HepG2 (cell line): Measurements from ENCODE around the gene KCNQ2. TPM values are rescaled to one million over a fixed set of nuclear protein-coding genes. Genes with fewer than 3 reads are reported as not detected.
A peak's percentile ranks its signal among the peaks of the same experiment; 100 is the strongest.

Experiments
- ATAC-seq: fragments of 200-7000 bp; cut with Tn5 transposase; 3 replicates; pipeline ENCODE4 v1.9.1; 2020; ENCODE audit warnings: mild to moderate bottlenecking, moderate library complexity
- BruUV-seq: library from RNA; stranded (reverse); fragments of 400-500 nt; replicated peaks from 2 replicates; lab custom pipeline; 2021; lab: Mats Ljungman, UMichigan
- CTCF ChIA-PET: fragments of 300-600 bp; formaldehyde crosslinking; extraction: SDS; loops from one replicate; lab custom pipeline; 2021; ENCODE audit warnings: low total read pairs, inconsistent platforms, low intra/inter-chr PET ratio; lab: Yijun Ruan, JAX
- POLR2A ChIA-PET: fragments of 350-600 bp; sonication (Branson Sonifier 250); formaldehyde crosslinking; loops from one replicate; lab custom pipeline; 2020; ENCODE audit warnings: antibody characterized with exemption, inconsistent platforms; lab: Yijun Ruan, JAX
- DNase-seq: peaks from one replicate; pipeline ENCODE4 v3.0.0-alpha.2; 2015; ENCODE audit warnings: low spot score
- FAIRE-seq: peaks from 3 replicates; lab custom pipeline; 2011; peaks lifted over from hg19 to GRCh38; lab: Jason Lieb, UNC
- H2AFZ ChIP-seq: one replicate; pipeline ENCODE4 v1.6.1; 2011; ENCODE audit warnings: low read length, inconsistent platforms
- H3K27ac ChIP-seq: fragments of 300-600 bp; 3 replicates; pipeline ENCODE4 v1.8.0; 2011; ENCODE audit warnings: mixed run types, mild to moderate bottlenecking, mixed read lengths, low read length, inconsistent platforms; ENCODE audit not compliant: insufficient read depth; ENCODE audit errors: extremely low read length
- H3K27me3 ChIP-seq, 2 experiments: fragments of 200-600 bp in 1 of 2; 2 replicates in 1 of 2; 3 replicates in 1 of 2; pipeline versions ENCODE4 v1.6.0 to v1.8.0; 2011; ENCODE audit warnings: low read length in 2 of 2, mild to moderate bottlenecking in 2 of 2, moderate library complexity in 2 of 2, inconsistent platforms in 1 of 2; ENCODE audit not compliant: insufficient read depth in 2 of 2, control insufficient read depth in 1 of 2
- H3K36me3 ChIP-seq, 2 experiments: fragments of 200-600 bp in 1 of 2; replicated peaks in 1 of 2; 2 replicates in 1 of 2; 3 replicates in 1 of 2; pipeline versions ENCODE4 v1.5.1 to v1.8.0; 2011; ENCODE audit warnings: low read length in 2 of 2, inconsistent platforms in 1 of 2; ENCODE audit not compliant: insufficient read depth in 2 of 2, control insufficient read depth in 1 of 2
- H3K4me1 ChIP-seq: 2 replicates; pipeline ENCODE4 v1.5.1; 2012; ENCODE audit warnings: low read length, inconsistent platforms; ENCODE audit not compliant: insufficient read depth
- H3K4me2 ChIP-seq: 2 replicates; pipeline ENCODE4 v1.6.0; 2011; ENCODE audit warnings: low read depth, low read length, inconsistent platforms
- H3K4me3 ChIP-seq, 3 experiments: fragments of 200-600 bp in 1 of 3; sonication (generic), shearing (Covaris generic) in 1 of 3; replicated peaks in 1 of 3; 2 replicates each; pipeline ENCODE4 v1.5.1; 2011 to 2016; ENCODE audit warnings: low read length in 3 of 3, inconsistent platforms in 2 of 3, low read depth in 2 of 3, mild to moderate bottlenecking in 2 of 3, control low read depth in 1 of 3, mixed read lengths in 1 of 3; ENCODE audit not compliant: insufficient read depth in 1 of 3
- H3K79me2 ChIP-seq: one replicate; pipeline ENCODE4 v1.6.1; 2011; ENCODE audit warnings: low read length, inconsistent platforms; ENCODE audit not compliant: insufficient read depth
- H3K9ac ChIP-seq: 2 replicates; pipeline ENCODE4 v1.6.0; 2011; ENCODE audit warnings: mild to moderate bottlenecking, low read depth, low read length, inconsistent platforms; ENCODE audit not compliant: insufficient read depth
- H3K9me3 ChIP-seq: 2 replicates; pipeline ENCODE4 v1.5.1; 2012; ENCODE audit warnings: mild to moderate bottlenecking, low read length
- H4K20me1 ChIP-seq: 2 replicates; pipeline ENCODE4 v1.6.0; 2011; ENCODE audit warnings: inconsistent platforms, mild to moderate bottlenecking, low read length, moderate library complexity; ENCODE audit not compliant: insufficient read depth
- ARNTL ChIP-seq: sonication (generic); formaldehyde crosslinking; IDR thresholded peaks from 2 replicates; pipeline ENCODE4 v1.4.0; 2020; ENCODE audit warnings: mild to moderate bottlenecking, missing genetic modification reagents
- BHLHE40 ChIP-seq: IDR thresholded peaks from 2 replicates; pipeline ENCODE4 v1.6.1; 2011; ENCODE audit warnings: low read length, improper control_type of control experiment
- CAMTA2 ChIP-seq: sonication (generic); formaldehyde crosslinking; IDR thresholded peaks from 2 replicates; pipeline ENCODE4 v1.4.0; 2020; ENCODE audit warnings: mild to moderate bottlenecking, missing genetic modification reagents, borderline replicate concordance
- HIVEP1 ChIP-seq: sonication (generic); formaldehyde crosslinking; IDR thresholded peaks from 2 replicates; pipeline ENCODE4 v1.4.0; 2020; ENCODE audit warnings: mild to moderate bottlenecking, missing genetic modification reagents
- HMGXB4 ChIP-seq, 2 experiments: sonication (generic) in 1 of 2; formaldehyde crosslinking in 1 of 2; IDR thresholded peaks; 2 replicates each; pipeline versions ENCODE4 v1.4.0 to v1.6.1; 2018 to 2020; ENCODE audit warnings: missing genetic modification reagents in 2 of 2, borderline replicate concordance in 1 of 2, low read depth in 1 of 2, mild to moderate bottlenecking in 1 of 2, missing biosample characterization in 1 of 2
- HOMEZ ChIP-seq: IDR thresholded peaks from 2 replicates; pipeline ENCODE4 v1.6.1; 2016; ENCODE audit warnings: low read depth
- POLR2AphosphoS2 ChIP-seq: IDR thresholded peaks from 2 replicates; pipeline ENCODE4 v1.6.1; 2011; ENCODE audit warnings: low read depth, low read length, improper control_type of control experiment
- RFX5 ChIP-seq: IDR thresholded peaks from 2 replicates; pipeline ENCODE4 v1.6.1; 2011; ENCODE audit warnings: low read depth, low read length, improper control_type of control experiment
- RORA ChIP-seq: sonication (generic); formaldehyde crosslinking; IDR thresholded peaks from 2 replicates; pipeline ENCODE4 v1.5.0; 2020; ENCODE audit warnings: mild to moderate bottlenecking, missing genetic modification reagents, moderate library complexity
- SMYD3 ChIP-seq: sonication (generic); formaldehyde crosslinking; IDR thresholded peaks from 2 replicates; pipeline ENCODE4 v1.8.1; 2023; ENCODE audit warnings: mild to moderate bottlenecking, missing genetic modification reagents
- SP5 ChIP-seq: IDR thresholded peaks from 2 replicates; pipeline ENCODE4 v1.6.1; 2016; ENCODE audit warnings: low read depth, borderline replicate concordance
- STAT6 ChIP-seq: sonication (generic); formaldehyde crosslinking; IDR thresholded peaks from 2 replicates; pipeline ENCODE4 v1.4.0; 2020; ENCODE audit warnings: missing genetic modification reagents, mild to moderate bottlenecking, borderline replicate concordance
- TBX2 ChIP-seq: sonication (generic); formaldehyde crosslinking; IDR thresholded peaks from 2 replicates; pipeline ENCODE4 v1.5.0; 2020; ENCODE audit warnings: missing genetic modification reagents, mild to moderate bottlenecking, borderline replicate concordance
- ZMYM3 ChIP-seq: sonication (generic); formaldehyde crosslinking; IDR thresholded peaks from 2 replicates; pipeline ENCODE4 v1.5.1; 2020; ENCODE audit warnings: mild to moderate bottlenecking, missing genetic modification reagents
- ZNF264 ChIP-seq: sonication (generic); formaldehyde crosslinking; IDR thresholded peaks from 2 replicates; pipeline ENCODE4 v1.4.0; 2020; ENCODE audit warnings: missing genetic modification reagents
- ZNF768 ChIP-seq: sonication (generic); formaldehyde crosslinking; IDR thresholded peaks from 2 replicates; pipeline ENCODE4 v1.4.0; 2020; ENCODE audit warnings: missing genetic modification reagents
- WGBS: methylation state at CpG from one replicate; pipeline ENCODE4 v1.1.6; 2017; ENCODE audit warnings: low lambda C conversion rate; 5-methylcytosine and 5-hydroxymethylcytosine counted together
- in situ Hi-C: cut with HindIII; loops from 2 replicates; pipeline ENCODE4 v1.10.0; 2017; ENCODE audit warnings: low pct_unique_long_range_greater_than_20kb; ENCODE audit not compliant: extremely low pct_ligation_motif_present
- intact Hi-C: fragments of 100-400 bp; cut with micrococcal nuclease; formaldehyde crosslinking; loops from one replicate; pipeline ENCODE4 v1.10.0; 2022; ENCODE audit not compliant: unreplicated experiment
- polyA plus RNA-seq, 8 experiments: library from polyadenylated mRNA; depleted of rRNA in 3 of 8; stranded (reverse) in 7 of 8; unstranded in 1 of 8; fragments of >200 nt; fragmentation: Illumina TruSeq in 4 of 8; extraction: Trizol in 4 of 8; gene quantifications; 2 replicates each; pipeline versions ENCODE4 v1.2.1 to v1.2.3, GENCODE V29; 2011 to 2016; ENCODE audit warnings: low read depth in 4 of 8, missing spikeins in 1 of 8, mixed read lengths in 1 of 8; ENCODE audit not compliant: insufficient read depth in 1 of 8
- total RNA-seq, 5 experiments: library from RNA; depleted of rRNA; stranded (reverse); fragments of >200 nt; fragmentation: Illumina TruSeq; extraction: Trizol; gene quantifications; 2 replicates each; pipeline ENCODE4 v1.2.3, GENCODE V29; 2016; ENCODE audit warnings: low read depth in 1 of 5

The KCNQ2 gene
- total and polyA plus RNA-seq, 2 of the 13 experiments (the other 11 are each of a cell fraction or from before 2014, with no cell fraction given) = not detected

GRCh38 chr20:63495167-63495720 is 22.8 kb upstream of the KCNQ2 start:
- ChIA-PET CTCF (interaction anchor here (1.4 kb wide), 1 partner anchor 24 kb away, joined by 4 read pairs; no protein-coding TSS in a partner anchor), POLR2A (no interaction called here)
- H3K36me3 ChIP-seq = no peaks in the 10 kb centered on the region
- H3K4me3 ChIP-seq = no peak overlapping the region
- ATAC-seq (no peak), DNase-seq (no peak), FAIRE-seq (no peak)
- H3K27ac ChIP-seq = no peak overlapping the region
- 18% methylated on average over 7 of the region's 8 CpGs for WGBS
- peaks cover 8% of the 10 kb centered on the region; the same call in 1 of the 2 replicates for H3K4me1 ChIP-seq
- intact Hi-C loops (no loop called here), in situ Hi-C loops (no loop called here)
- H3K4me2 ChIP-seq = no peak overlapping the region
- no TSS peak for BruUV-seq
- H3K9ac ChIP-seq = no peak overlapping the region
- H3K79me2 ChIP-seq = no peaks in the 10 kb centered on the region
- no peaks in the 10 kb centered on the region for H3K9me3 ChIP-seq
- H4K20me1 ChIP-seq = peaks cover 6% of the 10 kb centered on the region; the same call in 1 of the 2 replicates
- H2AFZ ChIP-seq = no peak overlapping the region
- H3K27me3 ChIP-seq = peaks cover 33 to 66% of the 10 kb centered on the region in 2 experiments
- TF ChIP-seq RFX5 (no peak), ZNF768 (CRISPR knock-in tag) (peak; percentile 87), TBX2 (CRISPR knock-in tag) (0 out of 2 replicates have a peak, but pooled peaks have one; percentile 7), HOMEZ (CRISPR knock-in tag) (no peak), CAMTA2 (CRISPR knock-in tag) (no peak), BHLHE40 (no peak), RORA (CRISPR knock-in tag) (no peak), SMYD3 (CRISPR knock-in tag) (no peak), ZNF264 (CRISPR knock-in tag) (no peak), HIVEP1 (CRISPR knock-in tag) (no peak), ARNTL (CRISPR knock-in tag) (no peak), HMGXB4 (CRISPR knock-in tag; IDR thresholded peaks at IDR 0.05; ENCODE audit: borderline replicate concordance in 1 of 2, low read depth in 1 of 2) (no peak), STAT6 (CRISPR knock-in tag) (no peak), SP5 (CRISPR knock-in tag) (no peak), POLR2AphosphoS2 (no peak), ZMYM3 (CRISPR knock-in tag) (0 out of 2 replicates have a peak, but pooled peaks have one; percentile 13)
